Stimulated activated CD8-positive, alpha-beta memory T cell treated with anti-CD3 and anti-CD28 coated beads, Interleukin-12 subunit alpha, Interleukin-12 subunit beta, amount 100 ng/mL, for 4 hours (primary cell): Measurements from ENCODE around the gene SEPTIN10.

Experiments used
- DNase-seq: peaks from one replicate; pipeline ENCODE4 v3.0.0-alpha.2; 2020; ENCODE audit warnings: low read depth

Gene SEPTIN10

GRCh38 chr2:109523121-109523520 lies 90.6 kb downstream of the SEPTIN10 start:
- DNase-seq, result no peak

GRCh38 chr2:109522063-109522374 lies 91.7 kb downstream of the SEPTIN10 start:
- DNase-seq, result no peak

- no peak for DNase-seq
Measured at GRCh38 chr2:109521233-109522062, 92.3 kb downstream of the SEPTIN10 start.

- DNase-seq, result no peak
Measured at GRCh38 chr2:109519513-109519912, 94.3 kb downstream of the SEPTIN10 start.

GRCh38 chr2:109517118-109517889 lies 96.5 kb downstream of the SEPTIN10 start:
- no peak for DNase-seq

- DNase-seq, result no peak
Measured at GRCh38 chr2:109516445-109517117, 97.2 kb downstream of the SEPTIN10 start.

- DNase-seq, result no peak
Measured at GRCh38 chr2:109514857-109515256, 98.9 kb downstream of the SEPTIN10 start.

- DNase-seq, result no peak
Measured at GRCh38 chr2:109513749-109514588, 99.8 kb downstream of the SEPTIN10 start.

- DNase-seq, result no peak
Measured at GRCh38 chr2:109513230-109513629, 100.5 kb downstream of the SEPTIN10 start.

GRCh38 chr2:109512076-109512475 lies 101.7 kb downstream of the SEPTIN10 start:
- DNase-seq, result no peak

- DNase-seq, result no peak
Measured at GRCh38 chr2:109511168-109511567, 102.6 kb downstream of the SEPTIN10 start.

- DNase-seq, result peak; percentile 39
Measured at GRCh38 chr2:109510136-109511028, 103.4 kb downstream of the SEPTIN10 start.

- no peak for DNase-seq
Measured at GRCh38 chr2:109508556-109508955, 105.2 kb downstream of the SEPTIN10 start.

GRCh38 chr2:109507828-109508227 lies 105.9 kb downstream of the SEPTIN10 start:
- DNase-seq, result no peak

- DNase-seq, result no peak
Measured at GRCh38 chr2:109507217-109507616, 106.5 kb downstream of the SEPTIN10 start.

GRCh38 chr2:109503191-109503590 lies 110.6 kb downstream of the SEPTIN10 start:
- DNase-seq, result no peak

- no peak for DNase-seq
Measured at GRCh38 chr2:109501461-109501860, 112.3 kb downstream of the SEPTIN10 start.

GRCh38 chr2:109500910-109501309 lies 112.9 kb downstream of the SEPTIN10 start:
- no peak for DNase-seq

- DNase-seq, result no peak
Measured at GRCh38 chr2:109499566-109499965, 114.2 kb downstream of the SEPTIN10 start.

- no peak for DNase-seq
Measured at GRCh38 chr2:109498906-109499305, 114.9 kb downstream of the SEPTIN10 start.
